OCI-M2 (cell line): ENCODE measurements around the gene KRTAP5-10.
"Not testable (repeated sequence)": the region's sequence is repeated elsewhere in the genome, so short reads cannot be mapped to it uniquely, and the experiment has no call there.

Experiments
- DNase-seq: peaks from one replicate; lab custom pipeline; 2025; ENCODE audit not compliant: unreplicated experiment; lab: John Stamatoyannopoulos, UW

The KRTAP5-10 gene

GRCh38 chr11:71607520-71608216, 42.3 kb downstream of the KRTAP5-10 start:
- DNase-seq, result not testable (repeated sequence)

- DNase-seq, result not testable (repeated sequence)
These were observed 42.9 kb downstream of the KRTAP5-10 start for GRCh38 chr11:71608272-71608671.

GRCh38 chr11:71611218-71611910, 46.0 kb downstream of the KRTAP5-10 start:
- DNase-seq, result not testable (repeated sequence)

- DNase-seq, result not testable (repeated sequence)
These were observed 48.6 kb downstream of the KRTAP5-10 start for GRCh38 chr11:71613931-71614330.

GRCh38 chr11:71614366-71614917, 49.1 kb downstream of the KRTAP5-10 start:
- not testable (repeated sequence) for DNase-seq

- DNase-seq, result not testable (repeated sequence)
These were observed 49.6 kb downstream of the KRTAP5-10 start for GRCh38 chr11:71615003-71615402.
